HCT116 (cell line): ENCODE results near the gene KANK4.

Experiments
- EZH2 ChIP-seq: fragments of 200-600 bp; sonication (generic); IDR thresholded peaks from 2 replicates; pipeline ENCODE4 v1.6.1; 2017; ENCODE audit warnings: antibody characterized with exemption, mixed run types
- EZH2phosphoT487 ChIP-seq: fragments of 200-600 bp; IDR thresholded peaks from 2 replicates; pipeline ENCODE4 v1.6.1; 2018; ENCODE audit warnings: antibody characterized with exemption, borderline replicate concordance
- JUND ChIP-seq: IDR thresholded peaks from 2 replicates; pipeline ENCODE4 v1.6.1; 2012
- MAX ChIP-seq: IDR thresholded peaks from 2 replicates; pipeline ENCODE4 v1.6.1; 2012
- POLR2A ChIP-seq: IDR thresholded peaks from 2 replicates; pipeline ENCODE4 v1.7.0; 2011; ENCODE audit warnings: borderline replicate concordance; ENCODE audit not compliant: insufficient read depth, insufficient read length; ENCODE audit errors: extremely low read depth
- POLR2AphosphoS5 ChIP-seq: IDR thresholded peaks from 2 replicates; pipeline ENCODE4 v1.6.1; 2011; ENCODE audit warnings: mild to moderate bottlenecking, low read depth, low read length, moderate library complexity
- SIN3A ChIP-seq: IDR thresholded peaks from 2 replicates; pipeline ENCODE4 v1.6.1; 2012; ENCODE audit warnings: low read depth
- YY1 ChIP-seq: IDR thresholded peaks from 2 replicates; pipeline ENCODE4 v1.6.1; 2011; ENCODE audit warnings: low read length, low read depth, moderate library complexity, mild to moderate bottlenecking; ENCODE audit not compliant: insufficient replicate concordance; ENCODE audit errors: extremely low read depth
- TF ChIP-seq, protein P1 (sequence below), 3 experiments: fragments of 200-600 bp in 1 of 3; sonication (generic) in 1 of 3; IDR thresholded peaks in 2 of 3; conservative IDR thresholded peaks in 1 of 3; 2 replicates each; pipeline ENCODE4 v1.5.1; 2012 to 2017; ENCODE audit warnings: low read depth in 2 of 3, low read length in 2 of 3, antibody characterized with exemption in 1 of 3, borderline replicate concordance in 1 of 3, control low read depth in 1 of 3, mild to moderate bottlenecking in 1 of 3, mixed read lengths in 1 of 3, mixed run types in 1 of 3, moderate library complexity in 1 of 3; ENCODE audit not compliant: insufficient read depth in 1 of 3

DNA sequence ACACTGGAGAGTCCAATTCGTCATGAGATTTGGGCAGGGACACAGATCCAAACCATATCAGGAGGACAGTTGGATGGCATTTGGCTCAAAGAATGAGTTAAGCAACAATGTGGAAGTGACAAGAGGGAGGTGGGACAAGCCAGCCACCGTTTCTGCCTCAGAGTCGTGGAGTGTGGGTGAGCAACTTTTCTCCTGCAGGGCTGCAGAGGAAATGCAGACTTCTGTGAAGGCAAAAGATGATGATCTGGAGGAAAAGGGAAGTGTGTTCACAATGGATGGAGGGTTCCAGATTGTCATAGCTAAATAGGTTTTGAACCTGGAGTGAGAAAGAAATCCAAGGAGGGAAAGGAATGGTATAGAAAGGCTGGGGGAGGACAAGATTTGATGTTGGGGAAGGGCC lies 16.4 kb upstream of the KANK4 start:
- TF ChIP-seq POLR2A (no peak), EZH2phosphoT487 (no peak), YY1 (no peak), MAX (no peak), SIN3A (no peak), EZH2 (no peak), POLR2AphosphoS5 (no peak), JUND (no peak)
- TF ChIP-seq, protein P1, sequence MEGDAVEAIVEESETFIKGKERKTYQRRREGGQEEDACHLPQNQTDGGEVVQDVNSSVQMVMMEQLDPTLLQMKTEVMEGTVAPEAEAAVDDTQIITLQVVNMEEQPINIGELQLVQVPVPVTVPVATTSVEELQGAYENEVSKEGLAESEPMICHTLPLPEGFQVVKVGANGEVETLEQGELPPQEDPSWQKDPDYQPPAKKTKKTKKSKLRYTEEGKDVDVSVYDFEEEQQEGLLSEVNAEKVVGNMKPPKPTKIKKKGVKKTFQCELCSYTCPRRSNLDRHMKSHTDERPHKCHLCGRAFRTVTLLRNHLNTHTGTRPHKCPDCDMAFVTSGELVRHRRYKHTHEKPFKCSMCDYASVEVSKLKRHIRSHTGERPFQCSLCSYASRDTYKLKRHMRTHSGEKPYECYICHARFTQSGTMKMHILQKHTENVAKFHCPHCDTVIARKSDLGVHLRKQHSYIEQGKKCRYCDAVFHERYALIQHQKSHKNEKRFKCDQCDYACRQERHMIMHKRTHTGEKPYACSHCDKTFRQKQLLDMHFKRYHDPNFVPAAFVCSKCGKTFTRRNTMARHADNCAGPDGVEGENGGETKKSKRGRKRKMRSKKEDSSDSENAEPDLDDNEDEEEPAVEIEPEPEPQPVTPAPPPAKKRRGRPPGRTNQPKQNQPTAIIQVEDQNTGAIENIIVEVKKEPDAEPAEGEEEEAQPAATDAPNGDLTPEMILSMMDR (IDR thresholded peaks at IDR 0.05 in 2 of 3, conservative IDR thresholded peaks at IDR 0.05 in 1 of 3; ENCODE audit: borderline replicate concordance in 1 of 3, insufficient read depth in 1 of 3, low read depth in 2 of 3, low read length in 2 of 3) = 0 out of 6 replicates have a peak, but pooled peaks of 2 of the 3 experiments have one; percentile 8 to 10
